Measurements from ENCODE around the gene FARP1.

DNA sequence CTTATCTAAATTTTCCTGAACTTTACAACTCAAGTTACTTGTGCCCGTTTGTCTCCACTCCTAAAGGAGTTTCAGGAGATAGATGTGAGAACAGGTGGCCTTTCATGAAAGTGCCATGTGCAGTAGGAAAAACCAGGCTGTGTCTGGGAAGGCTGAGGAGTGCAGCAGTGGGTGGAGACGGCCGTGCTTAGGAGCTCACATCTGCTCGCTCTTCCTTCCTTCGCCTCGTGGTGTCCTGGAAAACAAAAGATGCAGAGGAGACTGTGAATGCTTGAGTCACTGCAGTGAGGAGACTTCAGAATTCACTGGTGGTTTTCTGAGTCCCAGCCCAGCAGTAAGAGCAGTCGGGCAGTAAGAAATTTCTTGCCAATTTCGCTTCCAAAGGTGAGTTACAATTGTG, 172.6 kb downstream of the FARP1 start:
- TF ChIP-seq ATF2 (CRISPR knock-in tag; IDR thresholded peaks at IDR 0.05; ENCODE audit: borderline replicate concordance, low read depth): no peak
- TF ChIP-seq CTCF (IDR thresholded peaks at IDR 0.05): no peak
- TF ChIP-seq JUN (CRISPR knock-in tag; IDR thresholded peaks at IDR 0.05): no peak
- TF ChIP-seq ZNF425 (CRISPR knock-in tag; conservative IDR thresholded peaks at IDR 0.05): no peak
- TF ChIP-seq CBFB (CRISPR knock-in tag; IDR thresholded peaks at IDR 0.05; ENCODE audit: low read depth): no peak
- no peak for TF ChIP-seq NR1H2 (CRISPR knock-in tag; IDR thresholded peaks at IDR 0.05)
- TF ChIP-seq ZNF396 (CRISPR knock-in tag; IDR thresholded peaks at IDR 0.05; ENCODE audit: borderline replicate concordance): no peak
- no peak for TF ChIP-seq ZNF138 (CRISPR knock-in tag; conservative IDR thresholded peaks at IDR 0.05)
- TF ChIP-seq, protein P1, sequence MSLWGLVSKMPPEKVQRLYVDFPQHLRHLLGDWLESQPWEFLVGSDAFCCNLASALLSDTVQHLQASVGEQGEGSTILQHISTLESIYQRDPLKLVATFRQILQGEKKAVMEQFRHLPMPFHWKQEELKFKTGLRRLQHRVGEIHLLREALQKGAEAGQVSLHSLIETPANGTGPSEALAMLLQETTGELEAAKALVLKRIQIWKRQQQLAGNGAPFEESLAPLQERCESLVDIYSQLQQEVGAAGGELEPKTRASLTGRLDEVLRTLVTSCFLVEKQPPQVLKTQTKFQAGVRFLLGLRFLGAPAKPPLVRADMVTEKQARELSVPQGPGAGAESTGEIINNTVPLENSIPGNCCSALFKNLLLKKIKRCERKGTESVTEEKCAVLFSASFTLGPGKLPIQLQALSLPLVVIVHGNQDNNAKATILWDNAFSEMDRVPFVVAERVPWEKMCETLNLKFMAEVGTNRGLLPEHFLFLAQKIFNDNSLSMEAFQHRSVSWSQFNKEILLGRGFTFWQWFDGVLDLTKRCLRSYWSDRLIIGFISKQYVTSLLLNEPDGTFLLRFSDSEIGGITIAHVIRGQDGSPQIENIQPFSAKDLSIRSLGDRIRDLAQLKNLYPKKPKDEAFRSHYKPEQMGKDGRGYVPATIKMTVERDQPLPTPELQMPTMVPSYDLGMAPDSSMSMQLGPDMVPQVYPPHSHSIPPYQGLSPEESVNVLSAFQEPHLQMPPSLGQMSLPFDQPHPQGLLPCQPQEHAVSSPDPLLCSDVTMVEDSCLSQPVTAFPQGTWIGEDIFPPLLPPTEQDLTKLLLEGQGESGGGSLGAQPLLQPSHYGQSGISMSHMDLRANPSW (CRISPR knock-in tag; conservative IDR thresholded peaks at IDR 0.05; ENCODE audit: low read depth): no peak
- no peak for TF ChIP-seq ZNF121 (CRISPR knock-in tag; IDR thresholded peaks at IDR 0.05)
- TF ChIP-seq AFF4 (CRISPR knock-in tag; IDR thresholded peaks at IDR 0.05; ENCODE audit: borderline replicate concordance): no peak
- TF ChIP-seq, protein P2, sequence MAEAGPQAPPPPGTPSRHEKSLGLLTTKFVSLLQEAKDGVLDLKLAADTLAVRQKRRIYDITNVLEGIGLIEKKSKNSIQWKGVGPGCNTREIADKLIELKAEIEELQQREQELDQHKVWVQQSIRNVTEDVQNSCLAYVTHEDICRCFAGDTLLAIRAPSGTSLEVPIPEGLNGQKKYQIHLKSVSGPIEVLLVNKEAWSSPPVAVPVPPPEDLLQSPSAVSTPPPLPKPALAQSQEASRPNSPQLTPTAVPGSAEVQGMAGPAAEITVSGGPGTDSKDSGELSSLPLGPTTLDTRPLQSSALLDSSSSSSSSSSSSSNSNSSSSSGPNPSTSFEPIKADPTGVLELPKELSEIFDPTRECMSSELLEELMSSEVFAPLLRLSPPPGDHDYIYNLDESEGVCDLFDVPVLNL (CRISPR knock-in tag; IDR thresholded peaks at IDR 0.05; ENCODE audit: borderline replicate concordance, low read depth): no peak
- no peak for TF ChIP-seq MAX (CRISPR knock-in tag; IDR thresholded peaks at IDR 0.05)
- no peak for TF ChIP-seq CREB1 (CRISPR knock-in tag; IDR thresholded peaks at IDR 0.05)

Data from WTC11 (cell line).